Activated naive CD4-positive, alpha-beta T cell (primary cell): Measurements from ENCODE around the gene ARHGAP44.

Source experiments
- DNase-seq, 4 experiments: peaks; one replicate each; lab custom pipeline; 2025; lab: John Stamatoyannopoulos, UW

The ARHGAP44 gene, protein sequence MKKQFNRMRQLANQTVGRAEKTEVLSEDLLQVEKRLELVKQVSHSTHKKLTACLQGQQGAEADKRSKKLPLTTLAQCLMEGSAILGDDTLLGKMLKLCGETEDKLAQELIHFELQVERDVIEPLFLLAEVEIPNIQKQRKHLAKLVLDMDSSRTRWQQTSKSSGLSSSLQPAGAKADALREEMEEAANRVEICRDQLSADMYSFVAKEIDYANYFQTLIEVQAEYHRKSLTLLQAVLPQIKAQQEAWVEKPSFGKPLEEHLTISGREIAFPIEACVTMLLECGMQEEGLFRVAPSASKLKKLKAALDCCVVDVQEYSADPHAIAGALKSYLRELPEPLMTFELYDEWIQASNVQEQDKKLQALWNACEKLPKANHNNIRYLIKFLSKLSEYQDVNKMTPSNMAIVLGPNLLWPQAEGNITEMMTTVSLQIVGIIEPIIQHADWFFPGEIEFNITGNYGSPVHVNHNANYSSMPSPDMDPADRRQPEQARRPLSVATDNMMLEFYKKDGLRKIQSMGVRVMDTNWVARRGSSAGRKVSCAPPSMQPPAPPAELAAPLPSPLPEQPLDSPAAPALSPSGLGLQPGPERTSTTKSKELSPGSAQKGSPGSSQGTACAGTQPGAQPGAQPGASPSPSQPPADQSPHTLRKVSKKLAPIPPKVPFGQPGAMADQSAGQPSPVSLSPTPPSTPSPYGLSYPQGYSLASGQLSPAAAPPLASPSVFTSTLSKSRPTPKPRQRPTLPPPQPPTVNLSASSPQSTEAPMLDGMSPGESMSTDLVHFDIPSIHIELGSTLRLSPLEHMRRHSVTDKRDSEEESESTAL

DNA sequence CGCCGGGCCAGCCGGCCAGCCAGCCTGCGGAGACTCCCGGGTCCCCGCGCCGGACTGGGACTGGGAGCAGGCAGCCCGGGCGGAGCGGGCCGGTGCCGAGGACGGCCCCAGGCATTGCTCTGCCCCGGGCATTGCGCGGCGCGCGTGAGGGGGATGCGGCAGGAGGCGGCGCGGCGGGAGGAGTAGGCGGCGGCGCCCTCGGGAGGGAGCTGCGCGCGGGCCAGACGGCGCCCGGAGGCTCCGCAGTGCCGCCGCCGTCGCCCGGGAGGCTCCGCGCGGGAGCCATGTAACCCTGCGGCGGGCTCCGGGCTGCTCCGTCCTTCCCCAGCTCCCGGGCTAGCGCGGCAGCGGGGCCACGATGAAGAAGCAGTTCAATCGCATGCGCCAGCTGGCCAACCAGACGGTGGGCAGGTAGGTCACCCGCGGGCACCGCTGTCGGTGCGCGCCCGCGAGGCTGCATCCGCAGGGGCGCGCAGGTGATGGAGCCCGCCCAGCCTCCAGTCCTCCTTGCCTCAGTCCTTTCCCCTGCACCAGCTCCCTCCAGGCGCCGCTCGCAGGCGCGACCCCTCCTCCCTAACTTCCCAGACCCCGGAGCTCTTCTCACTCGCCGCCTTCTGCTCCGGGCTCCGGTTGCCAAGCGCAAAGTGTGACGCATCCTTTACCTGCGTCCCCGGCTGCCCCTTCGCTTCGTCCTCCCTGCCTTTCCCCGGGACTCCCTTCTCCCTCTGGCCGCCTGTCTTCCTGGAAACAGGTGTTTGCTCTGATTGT lies at the start of gene ARHGAP44:
Gene ARHGAP44 (plus strand): TSS at position 18 of the 768 bp plus-strand sequence. CDS start 341 bp downstream, at position 359.
- DNase-seq, result no peak

- DNase-seq, result no peak
These were observed 49.8 kb upstream of the ARHGAP44 start for GRCh38 chr17:12739500-12739899.

DNA sequence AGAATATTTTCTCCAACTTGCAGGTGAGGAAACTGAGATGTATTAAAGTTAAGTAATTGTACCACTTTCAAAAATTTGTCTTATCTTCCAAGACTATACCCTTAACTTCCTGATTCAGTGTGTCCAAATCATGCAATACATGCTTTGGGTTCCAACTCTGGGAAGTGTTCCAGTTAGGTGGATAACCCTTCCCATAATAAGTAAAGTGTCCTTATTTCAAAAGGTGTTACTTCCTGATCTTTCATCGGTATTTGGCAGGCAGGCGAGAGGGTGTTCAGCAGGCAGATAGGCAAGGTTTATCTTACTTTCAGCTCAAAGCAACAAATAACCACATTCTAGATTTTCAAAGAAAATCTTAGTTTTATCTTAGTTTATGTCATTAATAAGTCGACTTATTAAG lies 46.3 kb upstream of the ARHGAP44 start:
- DNase-seq, result no peak

DNA sequence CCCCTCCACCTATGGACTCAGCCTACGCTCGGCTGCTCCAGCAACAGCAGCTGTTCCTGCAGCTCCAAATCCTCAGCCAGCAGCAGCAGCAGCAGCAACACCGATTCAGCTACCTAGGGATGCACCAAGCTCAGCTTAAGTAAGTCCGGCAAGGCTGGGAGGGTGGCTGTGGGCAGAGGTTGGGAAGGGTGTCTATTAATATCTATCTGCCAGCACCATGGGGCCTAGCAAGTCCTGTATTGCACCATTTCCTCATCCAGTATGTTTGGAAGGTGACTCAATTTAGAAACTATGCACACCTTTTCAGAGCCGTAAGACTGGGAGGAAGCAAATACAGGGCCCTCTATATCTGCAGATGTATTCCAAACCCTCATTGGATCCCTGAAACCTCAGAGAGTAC lies 45.0 kb upstream of the ARHGAP44 start:
- DNase-seq, result no peak

GRCh38 chr17:12744786-12745185 lies 44.5 kb upstream of the ARHGAP44 start:
- DNase-seq, result no peak

GRCh38 chr17:12745486-12745885 lies 43.8 kb upstream of the ARHGAP44 start:
- no peak for DNase-seq

GRCh38 chr17:12756786-12757185 lies 32.5 kb upstream of the ARHGAP44 start:
- no peak for DNase-seq

GRCh38 chr17:12759090-12759489 lies 30.2 kb upstream of the ARHGAP44 start:
- no peak for DNase-seq

DNA sequence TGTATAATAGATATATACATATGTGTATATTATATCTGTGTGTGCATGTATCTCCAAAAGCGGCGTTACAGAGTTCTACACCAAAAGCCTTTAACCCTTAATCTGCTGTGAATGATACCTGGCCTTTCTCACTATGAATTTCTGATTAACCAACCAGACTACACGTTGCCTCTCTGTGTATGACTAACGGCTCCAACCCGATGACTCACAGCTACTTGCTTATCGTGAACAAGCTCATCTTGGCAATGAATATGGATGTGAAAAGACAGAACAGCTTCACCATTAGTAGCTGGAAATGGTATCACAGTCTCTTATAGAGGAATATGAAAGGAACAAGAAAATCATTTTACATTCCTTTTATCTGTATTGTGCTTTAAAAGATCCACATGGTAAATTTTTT lies 23.8 kb upstream of the ARHGAP44 start:
- no peak for DNase-seq

DNA sequence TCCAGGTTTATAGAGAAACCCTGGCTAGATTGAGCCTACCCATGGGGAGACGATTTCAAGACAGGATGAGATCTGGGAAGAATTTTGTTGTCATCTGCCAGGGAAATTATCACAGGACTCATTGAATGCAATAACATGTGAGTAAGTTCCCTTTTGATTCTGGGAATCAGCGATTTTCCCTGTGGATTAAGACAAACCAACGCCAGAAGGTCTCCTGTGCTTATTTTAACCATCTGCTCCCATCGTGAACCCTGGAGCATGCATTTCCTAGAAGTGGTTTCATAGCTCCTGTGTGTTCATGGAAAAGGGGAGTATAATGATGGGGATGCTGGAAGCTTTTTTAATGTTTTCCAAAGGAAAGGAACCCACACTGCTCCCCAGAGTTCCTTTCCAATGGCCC lies 21.0 kb upstream of the ARHGAP44 start:
- no peak for DNase-seq

- no peak for DNase-seq
These were observed 19.3 kb upstream of the ARHGAP44 start for GRCh38 chr17:12769981-12770380.

- no peak for DNase-seq
These were observed 16.1 kb upstream of the ARHGAP44 start for GRCh38 chr17:12773153-12773552.

- no peak for DNase-seq
These were observed 220 bp upstream of the ARHGAP44 start for GRCh38 chr17:12789075-12789480.

DNA sequence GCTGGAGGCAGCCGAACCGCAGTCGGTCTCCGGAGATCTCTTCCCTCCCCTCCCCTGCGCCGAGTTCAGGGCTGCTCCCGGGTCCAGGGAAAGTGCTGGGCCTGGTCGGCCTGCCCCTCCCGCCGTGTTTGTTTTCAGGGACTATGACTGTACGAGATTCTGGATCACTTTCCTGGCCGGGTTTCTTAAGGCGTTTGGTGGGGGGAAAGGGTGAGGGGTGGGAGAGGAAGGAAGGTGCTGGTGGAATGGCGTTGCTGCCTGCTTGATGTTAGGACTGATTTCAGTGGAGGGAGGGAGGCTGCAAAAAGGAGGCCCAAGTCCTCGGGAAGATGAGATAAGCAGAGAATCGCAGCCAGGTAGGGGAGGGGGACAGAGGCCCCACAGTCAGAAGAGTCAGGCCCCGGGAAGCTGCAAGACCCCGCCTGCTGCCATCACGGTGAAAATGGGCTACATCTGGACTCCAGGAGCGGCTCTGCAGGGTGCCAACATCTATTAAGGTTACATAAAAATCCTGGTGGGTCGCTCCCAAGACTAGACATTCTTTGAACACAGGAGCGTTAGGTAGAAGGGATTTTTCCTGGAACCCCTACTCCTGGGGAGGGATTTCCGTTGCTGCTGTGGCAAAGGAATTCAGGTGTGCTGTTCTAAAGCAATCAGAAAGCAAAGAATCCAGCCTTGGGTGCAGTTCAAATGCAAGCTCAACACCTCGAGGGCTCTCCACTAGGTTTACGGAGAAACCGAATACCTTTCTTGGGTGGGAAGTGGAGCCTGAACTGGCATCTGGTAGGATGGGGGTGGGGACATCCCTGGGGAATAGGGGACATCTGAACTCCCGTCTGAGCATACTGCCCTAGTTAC lies 1.2 kb downstream of the ARHGAP44 start:
- no peak for DNase-seq

DNA sequence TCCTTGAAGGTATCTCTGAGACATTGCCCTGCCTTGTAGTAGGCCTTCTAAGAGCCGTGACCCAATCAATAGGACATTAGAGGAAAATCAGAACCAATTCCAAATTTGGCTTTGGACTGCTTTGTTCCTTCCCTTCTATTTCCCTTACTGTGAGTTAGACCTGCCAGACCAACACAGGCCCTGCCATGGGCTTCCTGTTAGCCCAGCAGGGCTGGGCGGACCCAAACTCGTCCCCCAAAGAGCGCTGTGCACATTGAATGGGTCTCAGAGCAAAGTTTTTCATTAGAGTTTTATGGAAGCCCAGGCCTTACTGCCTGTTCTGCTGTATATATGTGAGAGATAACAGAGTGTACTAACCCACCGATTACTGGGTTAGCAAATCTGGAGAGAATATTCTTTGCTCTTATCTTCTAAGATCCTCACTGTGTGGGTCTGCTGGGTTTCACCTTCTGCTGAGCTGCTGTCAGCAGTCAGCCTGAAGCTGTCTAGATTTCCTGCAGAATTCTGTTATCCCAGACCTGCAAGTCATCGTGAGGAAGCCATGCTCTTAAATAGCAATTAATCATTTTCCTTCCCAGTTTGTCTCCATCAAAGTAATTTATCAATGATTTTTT lies 5.7 kb downstream of the ARHGAP44 start:
- DNase-seq, result no peak

DNA sequence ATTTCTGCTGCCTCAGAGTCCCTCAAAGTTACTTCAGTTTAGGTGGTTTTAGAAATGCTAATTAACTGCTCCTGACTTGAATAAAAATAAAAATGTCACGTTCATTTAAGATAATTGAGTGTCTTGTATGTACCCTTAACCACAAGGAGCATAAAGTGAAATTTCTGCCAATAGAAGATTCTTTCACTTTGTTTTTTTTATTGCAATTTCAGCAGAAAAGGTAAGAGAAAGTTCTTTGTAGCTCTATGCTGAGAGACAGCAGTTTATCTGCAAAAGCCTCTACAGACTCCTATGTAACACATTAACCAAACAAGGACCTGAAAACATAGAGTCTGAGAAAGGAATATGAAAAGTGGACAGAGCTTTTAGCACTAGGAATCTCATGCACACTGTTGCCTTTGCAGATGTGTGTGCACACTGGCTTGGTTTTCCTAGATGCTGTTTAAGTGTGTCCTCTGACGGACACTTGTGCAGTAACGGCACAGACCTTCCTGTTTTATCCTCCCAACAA lies 11.6 kb downstream of the ARHGAP44 start:
- no peak for DNase-seq

GRCh38 chr17:12806630-12807029 lies 17.3 kb downstream of the ARHGAP44 start:
- no peak for DNase-seq

DNA sequence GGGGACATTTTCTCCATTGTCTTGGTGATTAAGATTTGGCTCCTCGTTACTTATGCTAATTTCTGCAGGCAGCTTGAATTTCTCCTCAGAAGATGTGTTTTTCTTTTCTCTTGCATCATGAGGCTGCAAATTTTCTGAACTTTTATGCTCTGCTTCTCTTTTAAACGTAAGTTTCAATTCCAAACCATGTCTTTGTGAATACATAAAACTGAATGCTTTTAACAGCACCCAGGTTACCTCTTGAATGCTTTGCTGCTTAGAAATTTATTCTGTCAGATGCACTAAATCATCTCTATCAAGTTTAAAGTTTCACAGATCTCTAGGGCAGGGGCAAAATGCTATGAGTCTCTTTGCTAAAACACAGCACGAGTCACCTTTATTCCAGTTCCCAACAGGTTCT lies 19.4 kb downstream of the ARHGAP44 start:
- no peak for DNase-seq

DNA sequence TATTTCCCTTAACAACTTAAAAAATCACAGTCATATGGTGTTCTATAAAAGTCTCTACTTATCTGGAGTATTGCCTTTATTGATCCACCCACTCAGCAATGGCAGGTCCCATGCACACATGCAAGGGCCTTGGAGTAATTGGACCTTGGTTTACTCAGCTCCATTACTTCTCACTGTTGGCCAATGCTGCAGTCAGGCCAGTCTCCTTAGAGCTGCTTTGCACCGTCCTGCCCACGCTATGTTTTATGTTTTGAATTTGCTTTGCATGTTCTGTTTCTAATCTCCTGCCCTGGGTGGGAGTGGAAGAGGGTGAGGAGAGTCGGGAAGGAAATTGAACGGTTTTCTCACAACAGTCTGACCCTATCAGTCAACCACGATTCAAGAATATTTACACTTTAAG lies 23.6 kb downstream of the ARHGAP44 start:
- no peak for DNase-seq

DNA sequence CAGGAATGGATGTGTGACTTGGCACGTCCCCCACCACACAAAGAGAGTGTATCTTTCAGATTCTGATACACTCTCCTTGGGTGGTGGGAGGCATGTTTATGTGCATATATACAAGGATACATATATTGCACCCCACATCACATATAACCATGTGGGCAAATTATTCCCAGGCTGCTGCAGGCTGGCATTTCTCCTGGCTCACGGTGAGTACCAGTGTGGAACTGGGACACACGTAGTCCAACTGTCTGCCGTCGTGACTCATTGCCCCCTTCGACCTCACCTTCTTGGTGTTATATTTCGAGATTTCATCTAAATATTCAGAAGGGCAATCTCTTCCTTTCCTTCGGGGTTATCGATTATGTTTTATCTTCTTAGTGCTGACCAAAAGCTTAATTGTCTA lies 24.4 kb downstream of the ARHGAP44 start:
- no peak for DNase-seq

GRCh38 chr17:12814718-12815117 lies 25.4 kb downstream of the ARHGAP44 start:
- DNase-seq, result no peak
